ENCODE results near the gene NR5A1.

NR5A1 gene

GRCh38 chr9:124506931-124507879 lies at the start of gene NR5A1:
TSS of gene NR5A1 (minus strand) at chr9:124507399. CDS start at chr9:124503395, 4,004 bp downstream.
- H3K36me3 ChIP-seq (ENCODE audit: control insufficient read depth in 2 of 2, insufficient read depth in 2 of 2, low read length in 2 of 2): no peaks in the 10 kb centered on the region
- H3K9ac ChIP-seq (ENCODE audit: low read length in 2 of 2): no peak within 1 kb of the TSS
- no peak within 1 kb of the TSS for H3K27ac ChIP-seq (ENCODE audit: low read length)
- H3K27me3 ChIP-seq (ENCODE audit: control insufficient read depth in 1 of 2, insufficient read depth in 2 of 2, low read length in 2 of 2): peaks cover 28 to 33% of the 10 kb centered on the region in 2 donors
- peaks cover 14% of the 10 kb centered on the region for H3K4me1 ChIP-seq (ENCODE audit: control insufficient read depth, insufficient read depth, low read length)
- no peaks in the 10 kb centered on the region for H3K9me3 ChIP-seq (ENCODE audit: control insufficient read depth in 2 of 2, low read length in 2 of 2)
- H3K4me3 ChIP-seq (ENCODE audit: low read length in 2 of 2): no peak within 1 kb of the TSS

- Histone ChIP-seq H3K4me1 (ENCODE audit: control insufficient read depth, insufficient read depth, low read length) (no peaks in the 10 kb centered on the region), H3K27me3 (ENCODE audit: control insufficient read depth in 1 of 2, insufficient read depth in 2 of 2, low read length in 2 of 2) (peaks cover 0 to 3% of the 10 kb centered on the region in 2 donors), H3K9ac (ENCODE audit: low read length in 2 of 2) (no peak overlapping the region), H3K36me3 (ENCODE audit: control insufficient read depth in 2 of 2, insufficient read depth in 2 of 2, low read length in 2 of 2) (no peaks in the 10 kb centered on the region), H3K27ac (ENCODE audit: low read length) (no peak overlapping the region), H3K9me3 (ENCODE audit: control insufficient read depth in 2 of 2, low read length in 2 of 2) (no peaks in the 10 kb centered on the region), H3K4me3 (ENCODE audit: low read length in 2 of 2) (no peak overlapping the region)
These were observed 47.8 kb upstream of the NR5A1 start for GRCh38 chr9:124555043-124555442.

DNA sequence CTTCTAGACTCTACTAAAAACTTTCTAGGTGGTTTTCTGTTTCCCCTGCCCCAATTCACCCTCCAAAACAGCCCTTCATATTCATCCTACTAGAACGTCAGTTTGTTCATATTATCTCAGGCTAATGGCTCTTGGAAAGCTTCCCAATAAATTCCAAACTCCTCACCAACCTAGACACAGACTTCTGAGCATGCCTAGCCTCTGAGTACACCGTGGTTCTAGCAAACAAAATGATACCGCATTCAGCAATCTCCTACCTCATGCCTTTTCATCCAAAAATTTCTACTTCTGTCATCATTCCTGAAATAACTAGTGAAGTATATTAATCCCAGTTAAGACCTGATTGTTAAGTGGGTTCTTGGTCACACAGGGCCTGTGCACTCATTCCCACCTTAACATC lies 46.5 kb upstream of the NR5A1 start:
- no peak overlapping the region for H3K27ac ChIP-seq (ENCODE audit: low read length)
- no peaks in the 10 kb centered on the region for H3K36me3 ChIP-seq (ENCODE audit: control insufficient read depth in 2 of 2, insufficient read depth in 2 of 2, low read length in 2 of 2)
- H3K9ac ChIP-seq (ENCODE audit: low read length in 2 of 2): no peak overlapping the region
- H3K27me3 ChIP-seq (ENCODE audit: control insufficient read depth in 1 of 2, insufficient read depth in 2 of 2, low read length in 2 of 2): peaks cover 0 to 3% of the 10 kb centered on the region in 2 donors
- H3K4me3 ChIP-seq (ENCODE audit: low read length in 2 of 2): no peak overlapping the region
- no peaks in the 10 kb centered on the region for H3K4me1 ChIP-seq (ENCODE audit: control insufficient read depth, insufficient read depth, low read length)
- H3K9me3 ChIP-seq (ENCODE audit: control insufficient read depth in 2 of 2, low read length in 2 of 2): no peaks in the 10 kb centered on the region

DNA sequence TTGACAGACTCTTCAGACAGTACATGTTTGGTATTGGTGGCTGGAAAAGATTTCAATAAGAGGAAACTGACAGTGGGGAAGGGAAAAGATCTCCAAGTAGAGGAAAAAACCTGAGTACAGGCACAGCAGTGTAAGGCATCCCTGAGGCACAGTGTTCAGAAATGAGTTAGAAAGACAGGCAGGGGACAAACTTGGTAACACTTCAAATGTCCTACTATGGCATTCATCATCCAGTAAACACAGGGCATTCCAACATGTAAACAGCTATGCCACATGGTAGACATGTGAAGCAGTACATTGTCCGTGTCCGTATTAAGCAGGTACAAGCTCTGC lies 45.0 kb upstream of the NR5A1 start:
- Histone ChIP-seq H3K36me3 (ENCODE audit: control insufficient read depth in 2 of 2, insufficient read depth in 2 of 2, low read length in 2 of 2) (no peaks in the 10 kb centered on the region), H3K27me3 (ENCODE audit: control insufficient read depth in 1 of 2, insufficient read depth in 2 of 2, low read length in 2 of 2) (peaks cover 0 to 3% of the 10 kb centered on the region in 2 donors), H3K9ac (ENCODE audit: low read length in 2 of 2) (no peak overlapping the region), H3K4me1 (ENCODE audit: control insufficient read depth, insufficient read depth, low read length) (no peaks in the 10 kb centered on the region), H3K4me3 (ENCODE audit: low read length in 2 of 2) (no peak overlapping the region), H3K27ac (ENCODE audit: low read length) (no peak overlapping the region), H3K9me3 (ENCODE audit: control insufficient read depth in 2 of 2, low read length in 2 of 2) (no peaks in the 10 kb centered on the region)

GRCh38 chr9:124551472-124552272 lies 44.5 kb upstream of the NR5A1 start:
- Histone ChIP-seq H3K27me3 (ENCODE audit: control insufficient read depth in 1 of 2, insufficient read depth in 2 of 2, low read length in 2 of 2) (peaks cover 0 to 3% of the 10 kb centered on the region in 2 donors), H3K4me3 (ENCODE audit: low read length in 2 of 2) (no peak overlapping the region), H3K9me3 (ENCODE audit: control insufficient read depth in 2 of 2, low read length in 2 of 2) (no peaks in the 10 kb centered on the region), H3K4me1 (ENCODE audit: control insufficient read depth, insufficient read depth, low read length) (no peaks in the 10 kb centered on the region), H3K9ac (ENCODE audit: low read length in 2 of 2) (no peak overlapping the region), H3K36me3 (ENCODE audit: control insufficient read depth in 2 of 2, insufficient read depth in 2 of 2, low read length in 2 of 2) (no peaks in the 10 kb centered on the region), H3K27ac (ENCODE audit: low read length) (no peak overlapping the region)

GRCh38 chr9:124550072-124550471 lies 42.9 kb upstream of the NR5A1 start:
- Histone ChIP-seq H3K36me3 (ENCODE audit: control insufficient read depth in 2 of 2, insufficient read depth in 2 of 2, low read length in 2 of 2) (no peaks in the 10 kb centered on the region), H3K27ac (ENCODE audit: low read length) (no peak overlapping the region), H3K4me1 (ENCODE audit: control insufficient read depth, insufficient read depth, low read length) (no peaks in the 10 kb centered on the region), H3K27me3 (ENCODE audit: control insufficient read depth in 1 of 2, insufficient read depth in 2 of 2, low read length in 2 of 2) (peaks cover 0 to 3% of the 10 kb centered on the region in 2 donors), H3K9me3 (ENCODE audit: control insufficient read depth in 2 of 2, low read length in 2 of 2) (no peaks in the 10 kb centered on the region), H3K4me3 (ENCODE audit: low read length in 2 of 2) (no peak overlapping the region), H3K9ac (ENCODE audit: low read length in 2 of 2) (no peak overlapping the region)

DNA sequence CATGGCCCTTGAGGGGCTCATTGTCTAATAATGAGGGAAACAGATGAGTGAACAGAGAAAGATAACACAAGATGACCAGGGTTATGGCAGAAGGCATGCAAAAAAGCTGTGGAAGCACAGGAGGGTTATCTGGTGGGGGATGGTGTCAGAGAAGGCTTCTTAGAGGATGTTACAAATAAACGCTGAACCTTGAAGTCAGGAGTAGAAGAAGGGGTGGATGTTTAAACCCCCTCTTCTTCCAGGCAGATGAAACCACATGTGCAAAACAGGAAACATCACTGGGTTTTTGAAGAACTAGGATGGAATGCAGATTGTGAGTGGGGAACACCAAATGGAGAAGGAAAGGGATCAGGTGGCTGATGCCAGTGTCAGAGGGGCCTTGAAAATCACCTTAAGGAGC lies 41.8 kb upstream of the NR5A1 start:
- H3K4me1 ChIP-seq (ENCODE audit: control insufficient read depth, insufficient read depth, low read length): no peaks in the 10 kb centered on the region
- no peak overlapping the region for H3K9ac ChIP-seq (ENCODE audit: low read length in 2 of 2)
- H3K9me3 ChIP-seq (ENCODE audit: control insufficient read depth in 2 of 2, low read length in 2 of 2): no peaks in the 10 kb centered on the region
- no peak overlapping the region for H3K27ac ChIP-seq (ENCODE audit: low read length)
- peaks cover 0 to 3% of the 10 kb centered on the region in 2 donors for H3K27me3 ChIP-seq (ENCODE audit: control insufficient read depth in 1 of 2, insufficient read depth in 2 of 2, low read length in 2 of 2)
- H3K36me3 ChIP-seq (ENCODE audit: control insufficient read depth in 2 of 2, insufficient read depth in 2 of 2, low read length in 2 of 2): no peaks in the 10 kb centered on the region
- no peak overlapping the region for H3K4me3 ChIP-seq (ENCODE audit: low read length in 2 of 2)

DNA sequence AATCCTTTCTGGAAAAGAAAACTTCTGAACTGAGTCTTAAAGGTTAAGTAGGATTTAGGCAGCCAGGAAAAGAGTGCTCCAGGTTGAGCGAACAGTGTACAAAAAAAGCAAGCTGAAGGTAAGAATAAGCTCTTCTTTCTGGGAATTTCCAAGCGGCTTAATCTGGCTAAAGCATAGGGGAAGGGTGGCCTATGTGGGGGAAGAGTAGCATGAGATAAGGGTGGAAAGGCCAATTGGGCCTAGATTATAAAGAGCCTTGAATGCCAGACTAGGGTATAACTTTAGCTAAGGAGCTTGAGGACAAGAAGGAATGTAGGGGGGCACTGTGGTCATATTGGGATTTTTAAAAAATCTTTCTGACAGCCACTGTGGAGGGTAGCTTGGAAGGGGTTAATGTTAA lies 37.3 kb upstream of the NR5A1 start:
- H3K27ac ChIP-seq (ENCODE audit: low read length): no peak overlapping the region
- H3K9ac ChIP-seq (ENCODE audit: low read length in 2 of 2): no peak overlapping the region
- H3K4me3 ChIP-seq (ENCODE audit: low read length in 2 of 2): no peak overlapping the region
- no peaks in the 10 kb centered on the region for H3K36me3 ChIP-seq (ENCODE audit: control insufficient read depth in 2 of 2, insufficient read depth in 2 of 2, low read length in 2 of 2)
- H3K4me1 ChIP-seq (ENCODE audit: control insufficient read depth, insufficient read depth, low read length): no peaks in the 10 kb centered on the region
- H3K9me3 ChIP-seq (ENCODE audit: control insufficient read depth in 2 of 2, low read length in 2 of 2): no peaks in the 10 kb centered on the region
- H3K27me3 ChIP-seq (ENCODE audit: control insufficient read depth in 1 of 2, insufficient read depth in 2 of 2, low read length in 2 of 2): peaks cover 0 to 2% of the 10 kb centered on the region in 2 donors

- Histone ChIP-seq H3K4me1 (ENCODE audit: control insufficient read depth, insufficient read depth, low read length) (no peaks in the 10 kb centered on the region), H3K9ac (ENCODE audit: low read length in 2 of 2) (no peak overlapping the region), H3K27ac (ENCODE audit: low read length) (no peak overlapping the region), H3K9me3 (ENCODE audit: control insufficient read depth in 2 of 2, low read length in 2 of 2) (no peaks in the 10 kb centered on the region), H3K27me3 (ENCODE audit: control insufficient read depth in 1 of 2, insufficient read depth in 2 of 2, low read length in 2 of 2) (peaks cover 0 to 2% of the 10 kb centered on the region in 2 donors), H3K4me3 (ENCODE audit: low read length in 2 of 2) (no peak overlapping the region), H3K36me3 (ENCODE audit: control insufficient read depth in 2 of 2, insufficient read depth in 2 of 2, low read length in 2 of 2) (no peaks in the 10 kb centered on the region)
These were observed 34.6 kb upstream of the NR5A1 start for GRCh38 chr9:124541824-124542223.

DNA sequence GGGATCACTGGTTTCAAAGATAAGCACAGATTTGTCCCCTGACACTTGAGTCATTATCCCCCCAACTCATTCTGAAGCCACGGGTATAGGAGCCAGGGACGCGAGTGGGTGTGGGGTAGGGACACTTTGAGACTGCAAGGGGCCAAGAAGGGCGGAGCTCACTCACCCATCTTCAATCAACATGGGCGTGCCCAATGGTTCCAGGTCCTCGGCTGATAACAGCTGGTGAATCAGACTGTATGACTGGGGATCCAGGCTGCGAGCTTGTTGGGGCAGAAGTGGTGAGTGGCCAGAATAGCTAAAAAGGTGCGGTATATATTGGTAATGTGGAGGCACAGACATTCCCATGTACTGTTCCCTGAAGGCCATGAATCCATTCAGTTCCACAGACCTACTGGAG lies 30.7 kb upstream of the NR5A1 start:
- Histone ChIP-seq H3K4me3 (ENCODE audit: low read length in 2 of 2) (no peak overlapping the region), H3K27ac (ENCODE audit: low read length) (no peak overlapping the region), H3K36me3 (ENCODE audit: control insufficient read depth in 2 of 2, insufficient read depth in 2 of 2, low read length in 2 of 2) (no peaks in the 10 kb centered on the region), H3K4me1 (ENCODE audit: control insufficient read depth, insufficient read depth, low read length) (no peaks in the 10 kb centered on the region), H3K9ac (ENCODE audit: low read length in 2 of 2) (no peak overlapping the region), H3K9me3 (ENCODE audit: control insufficient read depth in 2 of 2, low read length in 2 of 2) (no peaks in the 10 kb centered on the region), H3K27me3 (ENCODE audit: control insufficient read depth in 1 of 2, insufficient read depth in 2 of 2, low read length in 2 of 2) (peaks cover 0 to 3% of the 10 kb centered on the region in 2 donors)
